Islet precursor cell (in vitro differentiated cells): Measurements from ENCODE around the gene STIP1.
"Not testable (repeated sequence)": the region's sequence is repeated elsewhere in the genome, so short reads cannot be mapped to it uniquely, and the experiment has no call there.

Experiments
- DNase-seq: peaks from one replicate; pipeline ENCODE4 v3.0.0-alpha.2; 2018

STIP1 gene

DNA sequence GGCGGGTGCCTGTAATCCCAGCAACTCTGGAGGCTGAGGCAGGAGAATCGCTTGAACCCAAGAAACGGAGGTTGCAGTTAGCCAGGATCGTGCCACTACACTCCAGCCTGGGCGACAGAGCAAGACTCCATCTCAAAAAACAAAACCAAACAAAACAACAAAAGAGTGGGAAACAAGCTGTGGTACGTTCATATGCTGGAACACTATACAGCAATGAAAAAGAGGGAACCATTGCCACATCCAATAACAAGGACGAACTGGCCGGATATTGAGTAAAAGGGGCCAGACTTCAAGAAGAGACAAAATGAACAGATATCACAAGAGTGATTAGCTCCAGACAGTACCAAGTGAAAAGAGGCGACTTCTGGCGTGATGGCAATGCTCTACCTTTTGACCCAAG, 24.9 kb upstream of the STIP1 start:
- no peak for DNase-seq

DNA sequence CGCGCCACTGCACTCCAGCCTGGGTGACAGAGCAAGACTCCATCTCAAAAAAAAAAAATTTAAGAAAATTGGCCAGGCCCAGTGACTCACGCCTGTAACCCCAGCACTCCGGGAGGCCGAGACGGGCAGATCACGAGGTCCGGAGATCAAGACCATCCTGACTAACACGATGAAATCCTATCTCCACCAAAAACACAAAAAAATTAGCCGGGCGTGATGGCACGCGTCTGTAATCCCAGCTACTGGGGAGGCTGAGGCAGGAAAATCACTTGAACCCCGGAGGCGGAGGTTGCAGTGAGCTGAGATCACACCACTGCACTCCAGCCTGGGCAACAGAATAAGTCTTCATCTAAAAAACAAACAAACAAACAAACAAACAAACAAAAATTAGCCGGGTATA, 23.2 kb upstream of the STIP1 start:
- not testable (repeated sequence) for DNase-seq

DNA sequence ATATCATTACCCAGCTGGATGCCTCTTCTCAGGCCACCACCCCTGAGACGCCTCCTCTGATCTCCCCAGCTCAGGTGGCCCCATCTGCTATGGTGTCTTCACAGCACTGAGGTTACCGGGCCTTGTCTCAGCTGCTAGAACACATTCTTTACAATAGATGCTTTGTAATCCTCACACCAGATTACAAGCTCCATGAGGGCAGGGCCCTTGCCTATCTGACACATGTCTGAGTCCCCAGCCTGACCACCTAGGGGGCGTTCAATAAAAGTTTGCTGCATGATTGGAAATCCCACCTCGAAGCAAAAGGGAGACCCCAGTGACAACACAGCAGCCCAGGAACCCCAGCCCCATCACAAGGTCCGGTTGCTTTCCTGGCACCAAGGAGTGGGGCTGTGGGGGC, 22.0 kb upstream of the STIP1 start:
- DNase-seq: no peak

DNA sequence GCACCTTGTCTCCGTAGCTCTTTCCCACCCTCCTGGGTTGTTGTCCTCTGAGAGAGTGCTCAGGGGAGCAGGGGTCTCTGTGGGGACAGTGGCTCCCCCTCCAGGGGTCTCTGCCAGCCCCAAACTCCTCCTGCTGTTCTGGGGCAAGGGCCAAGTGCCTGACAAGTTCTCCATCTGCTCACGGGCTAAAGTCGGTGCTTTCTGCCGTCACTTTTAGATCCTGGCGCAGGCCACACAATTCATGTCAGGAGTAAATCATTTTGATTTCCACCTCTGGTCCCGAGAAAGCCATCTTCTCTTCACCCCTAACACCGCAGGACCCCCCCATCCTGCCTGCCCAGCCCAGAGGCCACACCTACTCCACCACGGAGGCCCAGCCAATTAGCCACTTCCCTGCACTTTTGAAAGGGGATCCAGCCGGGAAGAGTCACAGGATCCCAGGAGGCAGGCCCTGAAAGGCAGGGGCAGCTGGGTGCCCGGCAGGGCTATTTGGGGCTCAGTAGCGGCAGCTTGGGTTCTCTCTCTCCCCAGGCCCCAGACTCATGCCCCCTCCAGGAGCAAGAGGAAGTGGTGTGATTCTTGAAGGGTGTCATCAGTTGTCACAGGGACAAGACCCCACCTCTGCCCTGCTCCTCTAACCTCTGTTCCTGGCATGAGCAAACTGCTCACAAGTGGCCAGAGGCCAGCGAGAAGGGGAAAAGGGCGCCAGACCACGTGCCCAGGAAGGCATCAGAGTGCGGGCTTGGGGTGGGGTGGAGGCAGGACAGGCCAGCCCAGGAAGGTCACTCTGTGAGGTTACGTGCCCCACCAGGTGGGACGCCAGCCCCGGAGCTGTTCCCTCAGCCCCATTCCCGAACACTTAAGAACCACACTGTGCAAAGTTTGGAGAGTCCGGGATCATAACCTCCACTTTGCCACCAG, 21.3 kb upstream of the STIP1 start:
- no peak for DNase-seq

DNA sequence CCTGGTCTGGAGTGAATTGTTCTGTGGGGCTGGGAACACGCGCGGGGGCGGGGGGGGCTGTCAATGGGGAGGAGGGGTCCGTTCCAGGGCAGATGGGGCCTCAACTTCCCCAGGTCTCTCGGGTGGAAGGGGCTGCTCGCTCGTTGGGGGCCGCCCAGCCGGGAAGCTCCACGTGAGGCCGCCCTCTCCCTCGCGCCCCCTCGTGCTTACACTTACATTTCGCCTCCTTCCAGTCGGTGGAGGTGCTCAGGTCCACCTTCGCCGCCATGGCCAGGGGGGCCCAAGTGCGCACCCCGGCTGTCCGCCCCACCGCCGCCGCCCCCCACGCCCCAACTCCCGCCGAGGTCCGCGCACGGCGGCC, 20.5 kb upstream of the STIP1 start:
- DNase-seq: no peak

DNA sequence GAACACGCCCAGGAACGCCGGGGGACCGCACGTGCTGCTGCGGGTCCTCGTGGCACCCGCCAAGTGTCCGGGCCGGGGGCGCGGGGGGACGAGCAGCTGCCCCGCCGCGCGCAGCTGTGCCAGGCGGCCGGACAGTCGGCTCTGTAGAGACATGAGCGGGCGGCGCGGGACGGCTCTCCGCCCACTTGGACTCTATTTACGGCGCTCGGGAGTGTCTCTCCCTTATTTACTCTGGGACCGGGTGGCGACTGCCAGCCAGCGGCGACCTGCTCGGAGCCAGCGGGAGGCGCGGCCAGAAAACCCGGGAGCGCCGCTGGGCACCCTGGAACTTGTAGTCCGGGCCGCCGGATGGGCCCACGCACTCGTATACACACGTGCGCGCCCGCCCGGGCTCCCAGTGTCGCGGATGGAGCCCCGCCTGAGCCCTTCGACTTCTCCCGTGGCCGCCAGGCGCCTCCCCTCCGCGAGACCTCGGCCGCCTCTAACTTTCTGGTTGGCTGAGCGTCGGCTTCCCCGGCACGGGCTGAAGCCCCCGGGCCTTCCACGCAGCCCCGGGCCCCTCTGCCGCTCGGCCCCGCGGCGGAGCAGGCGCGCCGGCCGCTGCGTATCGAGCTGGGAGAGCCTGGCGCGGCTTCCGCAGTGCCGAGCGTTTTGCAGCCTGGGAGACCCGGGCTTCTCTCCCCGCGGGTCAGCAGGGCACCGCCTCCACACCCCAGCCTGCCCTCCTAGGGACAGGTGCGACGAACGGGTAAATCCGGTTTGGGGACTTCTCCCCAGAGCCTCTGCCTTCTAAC, 19.9 kb upstream of the STIP1 start, which contains the start of gene MACROD1:
MACROD1 (minus strand) TSS at position 272 of the 794 bp plus-strand sequence; CDS start at position 153, 119 bp downstream.
- peak; percentile 97 for DNase-seq

DNA sequence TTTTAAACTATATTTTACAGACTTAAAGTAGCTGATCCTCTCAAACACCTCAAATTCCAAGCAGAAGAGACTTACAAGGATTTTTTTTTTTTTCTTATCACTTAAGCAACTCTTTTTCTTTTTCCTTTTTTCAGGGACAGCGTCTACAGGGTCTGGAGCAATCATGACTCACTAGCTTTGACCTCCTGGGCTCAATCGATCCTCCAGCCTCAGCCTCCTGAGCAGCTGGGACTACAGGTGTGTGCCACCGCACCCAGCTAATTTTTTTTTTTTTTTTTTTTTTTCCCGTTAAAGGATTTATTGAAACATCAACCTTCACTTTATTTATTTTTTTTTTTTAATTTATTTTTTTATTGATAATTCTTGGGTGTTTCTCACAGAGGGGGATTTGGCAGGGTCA, 15.6 kb upstream of the STIP1 start:
- no peak for DNase-seq

DNA sequence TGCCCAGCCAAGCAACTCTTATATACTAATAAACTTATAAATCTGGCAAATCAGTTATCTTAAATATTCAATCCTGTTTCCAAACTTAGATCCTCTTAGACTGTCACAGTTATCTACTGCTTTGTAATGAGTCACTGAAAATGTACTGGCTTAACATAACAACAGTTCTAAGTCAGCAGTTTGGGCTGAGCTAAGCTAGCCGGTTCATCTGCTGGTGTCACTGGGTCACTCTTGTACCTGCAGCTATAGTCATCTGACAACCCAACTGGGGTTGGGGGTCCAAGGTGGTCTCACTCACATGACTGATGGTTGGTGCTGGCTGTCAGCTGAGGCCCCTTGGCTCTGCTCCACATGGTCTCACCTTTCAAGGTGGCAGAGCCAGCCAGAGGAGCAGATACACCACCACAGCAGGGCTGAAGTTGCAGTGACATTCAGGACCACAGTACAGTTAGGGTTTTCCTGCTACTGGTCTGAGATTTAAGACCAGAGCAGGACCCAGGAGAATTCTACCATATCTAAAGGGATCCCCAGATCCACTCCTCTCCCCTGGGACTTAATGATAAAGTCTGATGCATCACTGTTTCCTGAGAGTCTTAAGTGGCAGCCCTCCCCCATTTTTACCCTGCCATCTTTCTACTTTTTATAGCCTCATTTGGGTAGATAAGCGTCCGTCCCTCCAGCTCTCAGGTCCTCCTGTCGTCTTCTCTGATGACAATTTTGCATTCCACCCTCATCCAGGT, 12.2 kb upstream of the STIP1 start:
- no peak for DNase-seq

DNA sequence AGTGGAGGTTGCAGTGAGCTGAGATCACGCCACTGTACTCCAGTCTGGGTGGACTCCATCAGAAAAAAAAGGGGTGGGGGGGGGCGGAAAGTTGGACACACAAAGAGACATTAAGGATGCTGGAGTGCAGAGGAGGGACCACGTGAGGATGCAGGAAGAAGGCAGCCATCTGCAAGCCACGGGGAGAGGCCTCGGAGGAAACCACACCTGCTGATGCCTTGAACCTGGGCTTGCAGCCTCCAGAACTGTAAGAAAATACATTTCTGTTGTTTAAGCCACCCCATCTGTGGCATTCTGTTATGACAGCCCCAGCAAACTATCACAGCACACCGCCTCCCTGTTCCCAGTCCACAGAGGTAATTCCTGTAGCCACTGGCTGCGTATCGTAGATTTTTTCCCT, 9.2 kb upstream of the STIP1 start:
- DNase-seq: no peak

DNA sequence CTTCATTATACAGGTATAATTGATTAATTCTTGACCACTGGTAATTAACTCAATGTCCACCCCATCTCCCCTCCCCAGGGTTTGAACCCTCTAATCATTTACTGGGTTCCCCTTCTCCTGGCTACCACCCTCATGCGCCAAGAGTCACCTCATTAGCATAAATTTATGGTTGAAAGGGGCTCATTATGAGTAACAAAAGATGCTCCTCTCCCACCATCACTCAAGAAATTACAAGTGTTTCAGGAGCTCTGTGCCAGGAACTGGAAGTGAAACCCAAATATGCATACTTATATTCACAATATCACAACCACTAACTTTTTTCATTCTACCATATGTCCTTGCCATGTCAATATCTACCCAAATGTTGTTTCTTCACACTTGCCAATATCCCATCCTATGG, 7.8 kb upstream of the STIP1 start:
- no peak for DNase-seq

DNA sequence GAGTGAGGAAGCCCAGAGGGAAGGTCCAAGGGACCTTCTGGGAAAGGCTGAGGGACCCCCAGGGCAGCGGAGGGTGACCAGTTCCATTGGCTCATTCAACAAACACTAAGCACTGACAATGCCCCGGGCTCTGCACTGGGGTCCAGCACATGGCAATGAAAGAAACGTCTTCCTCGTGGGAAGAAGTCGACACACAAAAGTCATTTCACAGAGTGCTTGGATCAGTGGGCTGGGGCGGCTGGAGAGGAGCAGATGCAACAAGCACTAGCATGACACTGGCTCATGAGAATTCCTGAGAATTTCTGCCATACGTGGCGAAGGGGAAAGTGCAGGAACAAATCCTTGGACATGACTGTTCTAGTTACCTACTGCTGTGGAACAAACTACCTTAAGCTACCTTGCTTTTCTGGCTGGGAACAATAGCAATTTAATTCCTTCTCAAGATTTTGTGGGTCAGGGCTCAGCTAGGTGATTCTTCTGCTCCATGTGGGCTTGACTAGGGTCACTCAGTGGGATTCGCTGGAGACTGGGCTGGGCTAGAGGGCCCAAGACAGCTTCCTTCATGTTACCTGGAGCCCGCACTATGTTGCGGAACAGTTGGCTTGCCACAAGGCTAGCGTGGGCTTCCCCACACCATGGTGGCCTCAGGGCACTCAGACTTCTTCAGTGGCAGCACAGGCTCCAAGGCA, 6.9 kb upstream of the STIP1 start:
- DNase-seq: no peak

DNA sequence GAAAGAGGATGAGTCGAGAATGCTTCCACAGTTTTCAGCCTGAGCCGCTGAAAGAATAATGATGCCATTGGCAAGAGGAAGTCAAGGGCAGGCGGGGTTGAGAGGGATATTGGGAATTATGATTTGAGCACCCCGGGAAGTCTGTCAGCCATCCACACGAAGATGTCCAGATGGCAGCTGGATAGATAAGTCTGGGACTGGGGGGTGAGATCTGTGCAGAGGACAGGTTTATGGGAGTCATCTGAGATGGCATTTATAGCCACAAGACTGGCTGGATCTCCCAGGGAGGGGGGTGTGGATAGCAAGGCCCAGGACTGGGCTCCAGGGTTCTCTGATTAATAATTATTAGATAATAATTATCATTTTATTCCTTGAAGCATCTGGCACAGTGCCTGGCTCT, 5.1 kb upstream of the STIP1 start:
- DNase-seq: no peak

DNA sequence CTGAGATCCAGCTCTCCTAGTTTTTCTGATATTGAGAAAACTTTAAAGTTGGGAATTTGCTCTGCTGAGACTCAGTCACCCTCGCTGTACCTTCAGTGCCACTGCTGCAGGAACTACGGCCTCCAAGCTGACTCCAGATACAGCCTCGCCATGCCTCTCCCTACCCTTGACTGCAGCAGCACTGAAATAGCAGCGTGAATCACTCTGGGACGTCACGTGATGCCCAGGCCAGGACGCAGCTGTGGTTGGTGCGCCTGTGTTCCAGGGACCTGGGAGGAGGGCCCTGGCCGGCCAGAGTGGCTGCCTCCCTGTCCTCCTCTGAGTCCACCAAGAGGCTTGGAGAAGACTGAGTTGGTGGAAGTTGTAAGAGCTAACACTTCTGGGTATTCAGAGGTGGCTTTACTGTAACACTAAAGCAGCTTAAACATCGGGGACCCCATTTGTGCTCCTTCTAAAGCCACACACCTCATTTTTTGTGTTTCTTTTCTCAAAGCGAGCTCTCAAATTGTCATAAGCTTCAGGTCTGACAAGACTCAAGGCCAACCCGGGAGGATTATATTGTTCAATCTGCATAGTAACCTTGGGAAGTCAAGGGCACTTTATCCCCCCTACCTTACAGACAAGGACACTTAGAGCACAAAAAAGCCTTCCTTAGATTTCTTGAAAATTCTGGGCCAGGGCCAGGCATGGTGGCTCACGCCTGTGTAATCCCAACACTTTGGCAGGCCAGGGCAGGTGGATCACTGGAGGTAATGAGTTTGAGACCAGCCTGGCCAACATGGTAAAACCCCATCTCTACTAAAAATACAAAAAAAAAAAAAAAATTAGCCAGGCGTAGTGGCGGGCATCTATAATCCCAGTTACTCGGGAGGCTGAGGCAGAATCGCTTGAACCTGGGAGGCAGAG, 4.2 kb upstream of the STIP1 start:
- peak; percentile 98 for DNase-seq

DNA sequence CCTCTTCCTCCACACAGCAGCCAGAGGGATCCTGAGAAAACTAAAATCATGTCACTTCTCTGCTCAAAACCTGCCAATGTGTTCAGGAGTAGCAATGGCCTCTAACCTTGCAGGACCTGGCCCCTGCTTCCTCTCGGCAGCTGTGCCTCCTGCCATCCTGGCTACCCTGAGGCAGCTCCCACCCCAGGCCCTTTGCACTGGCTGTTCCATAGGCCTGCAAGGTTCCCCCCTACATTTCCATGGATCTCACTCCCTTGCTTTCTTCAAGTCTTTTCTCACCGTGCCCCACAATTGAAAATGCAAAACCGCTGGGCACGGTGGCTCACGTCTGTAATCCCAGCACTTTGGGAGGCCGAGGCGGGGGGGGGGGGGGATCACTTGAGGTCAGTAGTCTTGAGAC, 2.1 kb upstream of the STIP1 start:
- no peak for DNase-seq

DNA sequence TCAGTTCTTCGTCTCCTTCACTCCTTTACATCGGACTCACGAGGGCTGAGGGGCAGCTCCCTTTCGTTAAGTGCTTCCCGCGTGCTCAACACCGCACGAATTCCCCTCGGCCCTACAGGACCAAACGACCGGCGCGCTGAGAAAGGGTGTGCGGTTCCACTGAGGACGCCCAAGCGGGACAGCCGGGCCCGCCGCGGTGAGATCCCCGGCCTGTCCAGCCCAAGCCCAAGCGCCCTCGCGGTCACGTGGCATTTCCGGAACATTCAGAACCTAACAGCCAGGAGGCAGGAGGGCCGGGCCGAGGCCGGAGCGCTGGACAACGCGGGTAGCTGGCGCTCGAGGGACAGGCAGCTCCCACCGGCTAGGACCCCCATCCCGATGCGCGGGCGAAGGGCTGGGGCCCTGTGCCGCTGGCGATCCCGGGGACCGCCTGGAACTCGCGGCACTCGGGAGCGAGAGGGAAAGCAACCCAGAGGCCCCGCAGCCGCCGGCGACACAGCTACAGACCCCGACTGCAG, 737 bp upstream of the STIP1 start:
- DNase-seq: no peak

DNA sequence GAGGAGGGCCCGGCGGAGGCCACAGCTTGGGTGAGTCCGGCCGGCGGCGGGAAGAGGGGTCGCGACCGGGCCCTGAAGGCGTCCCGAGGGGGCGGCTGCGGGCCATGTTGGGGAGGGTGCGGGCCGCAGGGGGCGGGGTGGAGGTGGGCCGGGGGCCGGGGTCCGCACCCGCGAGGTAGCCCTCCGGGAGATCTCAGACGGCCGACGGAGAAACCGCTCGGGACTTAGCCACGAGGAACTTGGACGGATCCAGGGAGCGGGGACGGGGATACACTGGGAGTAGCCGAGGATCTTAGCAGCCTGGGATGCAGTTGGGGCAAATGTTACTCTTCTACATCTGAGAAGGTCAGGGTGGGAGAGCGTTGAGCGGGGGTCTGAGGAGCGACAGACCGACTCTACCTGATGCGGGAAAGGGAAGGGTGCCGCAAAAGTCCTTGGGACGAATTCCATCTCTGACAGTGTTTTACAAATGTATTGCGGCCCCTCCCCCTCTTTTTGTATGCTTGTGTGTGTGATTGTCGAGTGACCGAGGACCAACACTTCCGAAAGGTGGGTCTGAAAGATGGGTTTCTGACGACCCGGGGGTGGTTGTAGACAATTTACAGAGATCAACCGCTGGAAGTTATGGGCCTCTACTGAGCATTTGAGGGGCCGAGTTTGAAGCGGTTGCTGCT, 658 bp downstream of the STIP1 start:
- DNase-seq: peak; percentile 57

DNA sequence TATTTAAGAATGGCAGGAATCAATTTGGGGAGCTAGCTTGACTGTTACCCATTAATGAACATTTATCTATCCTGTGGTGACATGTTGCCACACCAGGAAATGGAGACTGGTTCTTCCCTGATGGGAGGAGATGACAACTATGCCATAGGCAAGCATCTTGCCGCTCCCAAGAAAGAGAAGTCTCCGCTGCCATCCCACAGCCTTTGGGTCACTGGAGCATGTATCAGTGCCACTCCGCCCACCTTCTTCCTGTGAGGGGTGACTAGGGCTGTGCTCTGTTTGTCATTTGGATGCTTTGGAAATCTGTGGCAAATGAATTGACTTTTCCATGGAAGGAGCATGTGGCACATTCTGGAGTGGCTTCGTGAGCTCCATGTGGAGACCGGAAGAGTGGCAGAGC, 6.5 kb downstream of the STIP1 start:
- DNase-seq: no peak

DNA sequence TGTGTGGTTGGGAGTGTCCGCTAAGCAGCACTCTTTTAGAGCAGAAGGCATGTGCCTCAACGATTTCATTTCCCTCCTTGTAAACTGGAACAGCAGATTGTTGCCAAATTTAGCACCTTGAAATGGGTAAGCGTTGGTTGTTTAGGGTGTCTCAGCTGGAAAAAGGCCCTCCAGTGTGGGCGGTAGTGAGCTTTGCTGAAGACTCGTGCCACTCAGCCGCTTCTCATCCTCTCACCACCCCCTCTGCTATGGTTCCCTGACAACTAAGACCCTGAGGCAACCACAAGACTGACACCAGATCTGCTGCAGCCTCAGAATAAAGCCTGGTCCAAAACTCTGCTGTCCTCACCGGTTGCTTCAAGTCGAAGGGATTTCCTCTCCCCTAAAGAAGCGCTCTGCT, 10.7 kb downstream of the STIP1 start:
- DNase-seq: no peak

DNA sequence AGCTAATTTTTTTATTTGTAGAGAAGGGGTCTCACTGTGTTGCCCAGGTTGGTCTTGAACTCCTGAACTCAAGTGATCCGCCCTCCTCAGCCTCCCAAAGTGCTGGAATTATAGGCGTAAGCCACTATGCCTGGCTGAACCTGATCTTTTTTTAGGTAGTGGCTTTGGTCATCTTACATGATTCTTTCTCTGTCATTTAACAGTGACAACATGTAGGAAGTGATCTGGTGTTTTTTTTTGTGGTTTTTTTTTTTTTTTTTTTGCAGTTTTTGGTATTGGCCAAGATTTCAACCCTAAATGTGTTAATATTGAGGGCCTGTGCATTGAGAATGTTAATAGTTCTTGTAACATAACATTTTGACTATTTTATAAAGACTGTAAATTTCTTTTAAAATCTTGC, 12.5 kb downstream of the STIP1 start:
- no peak for DNase-seq

DNA sequence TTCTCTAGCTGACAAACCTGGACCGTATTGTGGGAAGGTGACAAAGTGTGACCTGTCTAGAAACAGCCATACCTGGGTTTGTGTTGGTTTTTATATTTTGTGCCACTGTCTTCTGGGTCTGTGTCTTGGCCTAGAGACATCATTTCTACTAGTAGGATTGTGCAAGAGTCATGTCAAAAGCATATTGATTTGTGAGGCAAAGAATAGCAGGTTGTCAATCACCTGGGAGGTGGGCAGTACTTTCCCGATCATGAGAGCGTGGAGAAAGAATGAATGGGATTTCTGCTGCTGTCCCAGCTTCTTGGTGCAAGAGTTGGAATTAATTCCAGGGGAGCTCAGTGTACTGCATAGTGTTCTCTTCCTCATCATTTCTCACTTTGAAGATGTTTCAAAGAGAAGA, 15.6 kb downstream of the STIP1 start:
- no peak for DNase-seq

DNA sequence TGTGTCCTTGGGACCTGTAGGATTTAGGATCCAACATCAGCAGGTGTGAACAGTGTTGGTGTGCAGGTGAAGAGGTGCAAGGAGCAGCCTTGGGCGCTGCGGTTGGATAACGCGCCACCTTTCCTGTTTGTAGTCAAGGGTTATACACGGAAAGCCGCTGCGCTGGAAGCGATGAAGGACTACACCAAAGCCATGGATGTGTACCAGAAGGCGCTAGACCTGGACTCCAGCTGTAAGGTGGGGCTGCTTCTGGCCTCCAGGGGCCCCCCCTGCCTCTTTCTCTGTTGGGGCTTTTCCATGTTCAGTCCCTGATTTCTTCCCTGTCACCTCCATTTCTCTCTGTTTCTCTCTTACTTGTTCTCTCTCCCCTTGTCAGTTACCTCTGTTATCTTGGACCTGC, 17.0 kb downstream of the STIP1 start:
- no peak for DNase-seq
